Frontal cortex (tissue), 4 donors: ENCODE data around the gene DAGLA. TPM values are rescaled to one million over a fixed set of nuclear protein-coding genes. Genes with fewer than 3 reads are reported as not detected.

ENCODE experiments used
- DNase-seq, 2 donors: peaks; one replicate each; pipeline ENCODE4 v3.0.0; 2012; ENCODE audit warnings: low spot score in 2 of 2
- FAIRE-seq: peaks from 2 replicates; lab custom pipeline; 2012; peaks lifted over from hg19 to GRCh38; lab: Jason Lieb, UNC
- total RNA-seq: library from RNA; depleted of rRNA; stranded (reverse); fragments of >200 nt; gene quantifications from one replicate; pipeline ENCODE4 v1.2.3, GENCODE V29; 2014
- donor health status: control.
- donor health status: control.
- donor health status: control.

Gene DAGLA
- total RNA-seq, 1 donor from 2014 or later = 4.9 TPM

DNA sequence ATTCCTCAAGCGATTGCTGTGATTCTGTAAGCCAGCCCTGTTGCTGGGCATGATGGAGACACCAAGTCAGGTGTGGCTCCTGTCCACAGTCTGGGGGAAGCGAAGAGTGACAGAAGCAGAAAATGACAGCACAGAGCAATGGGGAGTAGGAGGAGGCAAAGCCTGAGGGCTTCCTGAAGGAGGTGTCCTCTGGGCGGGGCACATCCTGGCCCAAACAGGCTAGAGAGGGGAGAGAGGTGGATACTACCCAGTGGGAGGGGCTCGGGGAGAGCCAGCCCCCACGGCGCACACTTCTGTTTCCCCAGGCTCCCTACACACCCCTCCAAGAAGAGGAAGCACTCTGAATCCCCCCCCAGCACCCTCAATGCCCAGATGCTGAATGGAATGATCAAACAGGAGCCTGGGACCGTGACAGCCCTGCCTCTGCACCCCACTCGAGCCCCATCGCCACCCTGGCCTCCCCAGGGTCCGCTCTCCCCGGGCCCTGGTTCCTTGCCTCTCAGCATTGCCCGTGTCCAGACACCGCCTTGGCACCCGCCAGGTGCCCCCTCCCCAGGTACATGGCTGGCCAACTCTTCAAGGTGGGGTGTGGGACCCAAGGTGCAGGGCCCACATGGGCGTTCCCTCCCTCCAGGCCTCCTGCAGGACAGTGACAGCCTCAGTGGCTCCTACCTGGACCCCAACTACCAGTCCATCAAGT lies 91.2 kb downstream of the DAGLA start:
- FAIRE-seq (no peak), DNase-seq (no peak)

DNA sequence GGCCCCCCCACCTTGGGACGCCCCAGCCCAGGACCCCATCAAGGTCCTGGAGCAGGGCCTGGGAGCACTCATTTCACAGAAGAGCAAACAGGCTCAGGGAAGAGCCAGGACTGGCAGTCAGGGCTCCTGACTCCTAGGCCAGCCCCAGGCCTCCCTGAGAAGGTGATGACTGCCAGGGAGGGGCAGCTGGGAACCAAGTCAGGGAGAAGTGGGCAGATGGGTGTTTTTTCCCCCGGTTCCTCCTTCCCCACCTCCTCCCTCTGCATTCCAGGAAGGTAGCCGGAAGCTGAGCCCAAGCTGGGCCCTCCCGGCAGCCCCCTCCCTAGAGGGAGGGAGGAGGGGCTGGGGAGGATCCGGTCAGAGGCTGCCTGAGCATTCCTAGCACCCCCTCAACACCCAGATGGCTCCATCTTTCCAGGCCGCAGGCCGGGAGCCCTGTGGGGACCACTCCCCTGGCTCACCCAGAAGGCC lies 91.8 kb downstream of the DAGLA start:
- no peak for FAIRE-seq
- no peak for DNase-seq

- FAIRE-seq (no peak), DNase-seq (no peak)
Measured at GRCh38 chr11:61773356-61773755, 93.2 kb downstream of the DAGLA start.

- no peak for FAIRE-seq
- DNase-seq = no peak
Measured at GRCh38 chr11:61773809-61774208, 93.6 kb downstream of the DAGLA start.

DNA sequence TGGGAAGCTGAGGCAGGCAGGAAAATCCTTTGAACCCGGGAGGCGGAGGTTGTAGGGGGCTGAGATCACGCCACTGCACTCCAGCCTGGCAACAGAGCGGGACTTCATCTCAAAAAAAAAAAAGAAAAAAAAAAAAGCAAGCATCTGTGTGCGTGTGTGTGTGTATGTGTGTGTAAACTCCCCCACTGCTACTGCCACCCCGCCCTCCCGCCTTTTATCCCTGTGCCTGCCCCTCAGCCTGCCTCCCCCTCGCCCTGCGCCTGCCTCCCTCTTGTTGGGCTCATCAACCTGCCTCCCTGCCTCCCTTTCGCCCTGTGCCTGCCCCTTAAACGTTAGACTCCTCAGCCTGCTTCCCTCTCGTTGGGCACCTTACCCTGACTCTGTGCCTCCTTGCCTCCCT lies 94.2 kb downstream of the DAGLA start:
- no peak for DNase-seq
- FAIRE-seq = no peak

DNA sequence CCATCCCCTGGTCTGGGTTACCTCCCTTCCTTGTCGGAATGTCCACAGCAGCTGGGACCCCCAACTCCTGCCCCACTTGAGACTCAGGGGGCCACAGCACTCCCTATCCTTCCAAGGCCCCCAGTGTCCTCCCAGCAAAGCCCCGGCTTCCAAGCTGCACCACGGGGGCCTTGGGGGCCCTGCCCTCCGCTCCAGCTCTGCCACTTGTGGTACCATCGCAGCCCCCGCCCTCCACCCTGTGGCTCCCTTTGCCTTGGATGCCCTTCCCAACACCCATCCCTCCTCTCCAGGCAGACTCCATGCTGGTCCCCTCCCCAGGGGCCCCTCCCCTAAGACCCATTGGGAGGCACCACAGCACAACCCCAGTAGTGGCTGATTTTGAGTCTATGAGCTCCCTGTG lies 94.9 kb downstream of the DAGLA start:
- FAIRE-seq (no peak), DNase-seq (no peak)

DNA sequence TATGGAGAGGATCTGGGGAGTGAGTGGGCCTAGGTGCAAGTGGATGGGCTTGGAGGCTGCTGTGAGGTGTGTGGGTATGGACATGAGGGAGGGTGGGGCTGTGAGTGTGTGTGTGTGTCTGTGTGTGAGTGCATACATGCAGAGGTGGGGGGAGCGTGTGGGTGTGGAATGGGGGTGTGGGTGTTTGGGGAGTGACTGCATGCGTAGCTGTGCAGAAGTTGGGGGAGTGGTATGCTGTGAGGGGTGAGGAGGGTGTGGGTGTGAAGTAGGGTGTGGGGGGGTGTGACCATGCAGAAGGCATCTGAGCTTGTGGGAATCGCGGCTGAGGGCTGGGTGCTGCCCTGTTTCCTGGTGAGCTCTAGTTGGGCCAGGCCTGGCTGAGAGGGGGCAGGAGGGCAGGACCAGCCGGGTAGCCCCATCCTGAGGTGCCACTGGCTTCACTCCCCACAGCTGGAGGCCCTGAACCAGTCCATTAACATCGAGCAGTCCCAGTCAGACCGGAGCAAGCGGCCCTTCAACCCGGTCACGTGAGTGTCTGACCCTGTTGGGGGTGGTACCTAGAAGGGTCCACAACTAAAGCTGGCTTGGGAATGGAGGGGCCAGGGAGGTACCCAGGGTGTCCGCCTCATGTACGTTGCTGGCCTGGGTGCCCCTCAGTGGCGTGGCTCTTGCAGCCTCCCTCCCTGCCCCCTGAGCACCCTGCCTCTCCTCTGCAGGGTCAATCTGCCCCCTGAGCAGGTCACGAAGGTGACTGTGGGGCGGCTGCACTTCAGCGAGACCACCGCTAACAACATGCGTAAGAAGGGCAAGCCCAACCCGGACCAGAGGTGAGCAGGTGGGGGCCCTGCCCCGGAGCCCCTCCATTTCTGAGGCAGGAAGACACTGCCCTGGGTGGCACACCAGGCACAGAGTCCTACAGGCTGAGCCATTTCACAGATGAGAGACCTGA lies 95.7 kb downstream of the DAGLA start:
- FAIRE-seq (no peak), DNase-seq (no peak)

DNA sequence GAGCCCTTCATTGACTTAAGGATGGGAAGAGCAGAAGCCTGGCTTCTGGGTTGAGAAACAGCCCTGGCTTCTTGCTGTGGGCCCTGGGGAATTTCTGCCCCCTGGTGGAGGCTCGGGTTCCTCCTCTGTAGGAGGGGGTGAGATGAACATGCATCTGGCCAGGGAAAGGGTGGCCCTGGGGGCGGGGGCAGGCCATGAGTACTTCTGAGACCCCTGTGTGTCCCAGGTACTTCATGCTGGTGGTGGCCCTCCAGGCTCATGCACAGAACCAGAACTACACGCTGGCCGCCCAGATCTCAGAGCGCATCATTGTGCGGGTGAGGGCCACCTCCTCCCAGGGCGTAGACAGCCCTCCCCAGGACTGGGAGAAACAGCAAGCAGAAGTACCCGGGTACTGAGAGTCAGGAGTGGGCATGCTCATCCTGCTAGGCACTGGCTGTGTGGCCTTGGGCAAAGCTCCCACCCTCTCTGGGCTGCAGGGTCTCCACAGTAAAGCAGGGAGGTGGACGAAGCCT lies 96.4 kb downstream of the DAGLA start:
- DNase-seq (peak; percentile 75 to 78), FAIRE-seq (no peak)

DNA sequence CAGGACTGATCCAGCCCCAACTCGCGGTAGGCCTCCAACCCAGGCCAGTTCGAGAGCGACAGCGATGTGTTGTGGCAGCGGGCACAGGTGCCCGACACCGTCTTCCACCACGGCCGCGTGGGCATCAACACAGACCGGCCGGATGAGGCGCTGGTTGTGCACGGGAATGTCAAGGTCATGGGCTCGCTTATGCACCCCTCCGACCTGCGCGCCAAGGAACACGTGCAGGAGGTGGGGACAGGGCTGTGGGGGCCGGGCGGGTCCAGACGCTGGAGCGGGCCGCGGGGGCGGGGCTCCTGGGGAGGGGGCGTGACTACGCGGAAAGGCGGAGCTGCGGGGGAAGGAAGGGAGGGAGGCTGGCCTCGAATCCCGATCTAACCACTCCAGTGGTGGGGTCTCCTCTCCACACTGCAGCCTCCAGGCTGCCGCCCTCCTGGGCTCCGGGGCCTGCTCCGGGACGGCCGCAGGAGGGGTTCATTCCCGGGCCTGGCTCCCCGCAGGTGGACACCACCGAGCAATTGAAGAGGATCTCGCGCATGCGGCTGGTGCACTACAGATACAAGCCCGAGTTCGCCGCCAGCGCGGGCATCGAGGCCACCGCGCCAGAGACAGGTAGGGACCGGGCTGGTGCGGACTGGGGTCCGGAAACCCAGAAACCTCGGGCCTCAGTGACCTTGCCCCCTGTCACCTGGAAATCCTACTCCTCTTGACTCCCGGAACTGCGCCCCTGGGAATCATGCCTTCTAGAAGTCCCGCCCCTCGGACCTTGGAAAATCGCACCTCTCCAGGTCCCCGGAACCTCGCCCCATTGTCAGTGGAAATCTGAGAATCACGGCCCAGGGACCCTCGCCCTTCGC lies 97.3 kb downstream of the DAGLA start:
- FAIRE-seq = no peak
- DNase-seq = peak in 1 of 2 donors; percentile 85

DNA sequence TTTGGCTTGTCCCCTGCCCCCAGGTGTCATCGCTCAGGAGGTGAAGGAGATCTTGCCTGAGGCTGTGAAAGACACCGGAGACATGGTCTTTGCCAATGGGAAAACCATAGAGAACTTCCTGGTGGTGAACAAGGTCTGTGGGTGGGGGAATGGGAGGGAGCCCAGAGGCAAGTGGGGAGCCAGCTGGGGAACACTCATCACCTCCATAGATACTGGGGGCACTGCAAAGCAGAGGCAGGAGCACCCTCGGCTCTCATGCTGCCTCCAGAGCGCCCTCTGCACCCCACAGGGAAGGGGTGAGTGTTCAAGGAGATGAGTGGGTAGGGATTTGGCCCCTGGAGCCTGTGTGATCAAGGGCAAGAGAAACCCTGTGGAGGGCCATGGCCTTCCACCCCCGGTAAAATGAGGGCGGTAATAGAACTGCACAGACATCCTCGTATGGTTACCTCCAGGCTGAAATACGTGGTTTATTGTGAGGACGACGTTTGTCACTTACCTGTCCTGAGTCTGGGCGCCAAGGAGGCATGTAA lies 98.2 kb downstream of the DAGLA start:
- DNase-seq (no peak), FAIRE-seq (no peak)

DNA sequence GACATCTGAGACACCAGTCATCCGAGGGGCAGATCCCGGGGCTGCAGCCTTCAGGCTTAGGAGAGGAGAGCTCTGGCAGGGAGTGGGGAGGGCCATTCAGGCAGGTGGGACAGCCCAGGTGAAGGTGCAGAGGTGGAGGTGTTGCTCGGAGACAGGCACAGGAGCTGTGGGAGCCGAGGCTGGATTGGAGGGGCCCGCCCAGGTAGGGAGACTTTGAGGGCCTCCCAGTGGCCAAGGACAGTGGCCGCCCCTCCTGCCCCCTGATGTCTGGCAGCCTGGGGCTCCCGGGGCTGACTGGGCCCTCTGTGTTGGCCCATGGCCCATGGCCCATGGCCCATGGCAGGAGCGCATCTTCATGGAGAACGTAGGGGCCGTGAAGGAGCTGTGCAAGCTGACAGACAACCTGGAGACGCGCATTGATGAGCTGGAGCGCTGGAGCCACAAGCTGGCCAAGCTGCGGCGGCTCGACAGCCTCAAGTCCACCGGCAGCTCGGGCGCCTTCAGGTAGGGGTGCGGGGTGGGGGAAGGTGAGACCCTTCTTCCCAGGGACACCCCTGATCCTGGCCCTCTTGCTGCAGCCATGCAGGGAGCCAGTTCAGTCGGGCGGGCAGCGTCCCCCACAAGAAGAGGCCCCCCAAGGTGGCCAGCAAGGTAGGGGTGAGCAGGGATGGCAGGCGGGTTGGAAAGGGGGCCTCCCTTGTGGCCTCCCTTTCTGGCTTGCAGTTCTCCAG lies 98.9 kb downstream of the DAGLA start:
- no peak for DNase-seq
- FAIRE-seq = no peak

DNA sequence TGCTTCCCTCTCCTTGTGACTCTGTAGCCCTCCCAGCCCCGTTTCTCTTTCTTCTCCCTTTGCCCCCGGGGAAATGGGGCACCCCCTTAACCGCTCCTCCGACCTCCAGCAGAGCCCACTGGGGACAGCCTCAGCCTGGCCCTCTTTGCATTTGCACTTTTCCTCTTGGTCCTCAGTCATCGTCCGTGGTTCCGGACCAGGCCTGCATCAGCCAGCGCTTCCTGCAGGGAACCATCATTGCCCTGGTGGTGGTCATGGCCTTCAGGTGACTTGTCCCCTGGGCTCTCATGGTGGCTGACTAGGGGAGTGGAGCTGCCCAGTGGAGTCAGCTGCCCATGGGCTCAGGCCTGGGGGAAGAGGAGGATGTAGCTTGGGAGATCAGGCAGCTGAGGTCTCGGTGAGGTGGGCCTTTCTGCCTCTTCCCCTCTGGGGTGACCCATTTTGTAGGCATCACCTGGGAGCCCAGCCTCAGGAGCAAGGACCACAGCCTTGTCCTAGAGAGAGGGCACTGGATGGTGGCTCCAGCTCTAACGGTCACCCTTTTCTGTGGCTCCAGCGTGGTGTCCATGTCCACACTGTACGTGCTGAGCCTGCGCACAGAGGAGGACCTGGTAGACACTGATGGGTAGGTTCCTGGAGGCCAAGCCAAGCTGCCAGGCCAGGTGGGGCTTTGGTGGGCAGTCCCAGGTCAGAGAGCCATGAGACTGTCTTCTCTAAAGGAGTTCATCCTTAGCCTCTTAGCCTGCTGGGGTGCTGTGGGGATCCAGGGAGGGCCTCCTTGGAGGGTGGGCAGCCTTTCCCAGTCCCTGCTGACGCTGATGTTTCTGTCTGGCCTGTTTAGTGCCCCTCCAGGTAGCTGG lies 99.7 kb downstream of the DAGLA start:
- no peak for DNase-seq
- FAIRE-seq = no peak

GRCh38 chr11:61780581-61781162 lies 100.5 kb downstream of the DAGLA start:
- FAIRE-seq = no peak

DNA sequence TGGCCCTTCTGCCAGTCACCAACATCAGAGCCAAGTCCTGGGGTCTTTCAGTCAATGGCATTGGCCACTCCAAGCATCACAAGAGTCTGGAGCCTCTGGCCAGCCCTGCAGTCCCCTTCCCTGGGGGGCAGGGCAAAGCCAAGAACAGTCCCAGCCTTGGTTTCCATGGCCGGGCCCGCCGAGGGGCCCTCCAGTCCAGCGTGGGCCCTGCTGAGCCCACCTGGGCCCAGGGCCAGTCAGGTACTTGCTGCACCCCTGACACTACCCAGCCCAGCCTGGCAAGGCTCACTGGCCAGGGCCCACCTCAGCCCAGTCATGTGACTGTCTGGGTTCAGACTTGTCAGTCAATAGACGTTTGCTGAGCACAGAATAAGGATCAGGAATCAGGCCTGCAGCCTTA lies 101.4 kb downstream of the DAGLA start:
- DNase-seq (no peak), FAIRE-seq (no peak)

More at GRCh38 chr11:61780581-61781162, 100.5 kb downstream of the DAGLA start:
- DNase-seq = no peak

DNA sequence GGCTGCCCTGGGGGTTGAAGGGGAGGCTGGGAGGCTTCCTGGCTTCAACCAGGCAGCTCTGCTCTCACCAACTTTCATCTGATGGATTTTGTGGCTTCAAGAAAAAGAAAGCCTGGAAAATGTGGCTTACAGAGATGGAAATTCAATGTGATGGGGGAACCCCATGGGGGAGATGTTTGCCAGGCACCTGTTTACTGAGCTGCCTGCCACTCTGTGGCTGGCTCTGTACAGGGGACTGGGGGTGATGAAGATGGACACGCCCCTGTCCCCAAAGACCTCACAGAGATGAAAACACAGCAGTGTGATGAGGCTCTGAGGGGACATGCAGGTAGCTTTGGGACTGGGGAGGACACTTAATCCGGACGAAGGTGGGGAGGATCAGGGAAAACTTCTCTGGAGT lies 102.1 kb downstream of the DAGLA start:
- FAIRE-seq (no peak), DNase-seq (no peak)

DNA sequence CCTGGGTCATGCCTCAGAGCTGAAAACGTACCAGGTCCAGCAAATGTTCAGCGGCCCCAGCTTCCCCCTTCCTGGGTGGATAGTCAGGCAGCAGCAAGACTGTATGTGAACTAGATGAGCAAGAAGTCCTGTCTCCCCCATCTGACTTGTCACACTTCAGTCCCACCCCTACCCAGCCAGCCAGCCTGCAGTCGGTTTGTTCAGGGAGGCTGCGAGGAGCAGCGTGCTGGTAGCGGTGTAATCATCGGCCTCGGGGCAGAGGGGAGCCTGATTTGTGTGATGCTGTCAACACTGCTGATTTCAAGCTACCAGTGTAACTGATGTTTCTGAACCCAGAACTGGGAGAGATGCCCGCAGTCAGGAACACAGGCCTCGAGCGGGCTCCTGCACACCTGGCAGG lies 102.7 kb downstream of the DAGLA start:
- FAIRE-seq = no peak
- DNase-seq = no peak

DNA sequence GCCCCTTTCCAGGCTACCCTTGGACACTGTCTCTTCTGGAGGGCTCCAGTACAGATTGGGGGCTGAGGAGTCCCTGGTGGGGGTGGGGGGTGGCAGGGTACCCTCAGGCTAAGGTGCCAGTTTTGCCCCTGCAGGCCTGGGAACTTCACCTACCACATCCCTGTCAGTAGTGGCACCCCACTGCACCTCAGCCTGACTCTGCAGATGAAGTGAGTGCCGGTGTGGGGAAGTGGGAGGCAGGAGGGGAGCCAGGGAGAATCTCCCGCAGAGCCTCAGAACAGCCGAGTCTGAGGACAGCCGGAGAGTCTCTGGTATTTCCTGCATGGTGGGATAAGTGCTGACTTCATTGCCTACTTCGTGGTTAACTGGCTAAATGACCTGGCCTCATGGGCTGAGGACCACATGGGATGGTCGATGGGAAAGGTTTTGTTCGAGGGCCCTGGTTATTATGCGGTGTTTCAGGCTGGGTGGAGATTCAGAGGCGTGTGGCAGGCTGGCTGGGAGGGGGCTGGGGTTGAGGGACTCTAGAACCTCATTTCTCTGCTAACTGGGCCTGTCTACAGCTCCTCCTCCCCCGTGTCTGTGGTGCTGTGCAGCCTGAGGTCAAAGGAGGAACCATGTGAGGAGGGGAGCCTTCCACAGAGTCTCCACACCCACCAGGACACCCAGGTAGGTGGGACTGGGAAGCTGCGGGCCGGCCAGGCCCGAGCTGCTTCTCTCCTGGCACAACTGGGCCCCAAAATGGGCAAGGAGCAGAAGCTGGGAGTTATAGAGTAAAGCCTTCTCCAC lies 103.7 kb downstream of the DAGLA start:
- no peak for DNase-seq
- FAIRE-seq = no peak
